Effector memory CD4-positive, alpha-beta T cell (primary cell): Measurements from ENCODE around the gene PMEPA1.

Experiments used
- DNase-seq, 3 donors: peaks; one replicate each; pipeline ENCODE4 v3.0.0-alpha.2; 2020
- H3K27ac ChIP-seq: 2 replicates; pipeline ENCODE4 v1.7.0; 2013; ENCODE audit warnings: mild to moderate bottlenecking, low read length, moderate library complexity; ENCODE audit not compliant: insufficient read depth, poor library complexity, severe bottlenecking
- H3K27me3 ChIP-seq: replicated peaks from 2 replicates; pipeline ENCODE4 v1.7.0; 2013; ENCODE audit warnings: mild to moderate bottlenecking, low read length; ENCODE audit not compliant: insufficient read depth, control insufficient read depth, poor library complexity, severe bottlenecking
- H3K36me3 ChIP-seq: 2 replicates; pipeline ENCODE4 v1.7.0; 2013; ENCODE audit warnings: mild to moderate bottlenecking, low read length, moderate library complexity; ENCODE audit not compliant: control insufficient read depth, insufficient read depth
- H3K4me1 ChIP-seq: 2 replicates; pipeline ENCODE4 v1.7.0; 2013; ENCODE audit warnings: low read length, mild to moderate bottlenecking; ENCODE audit not compliant: control insufficient read depth, insufficient read depth, poor library complexity, severe bottlenecking
- H3K4me3 ChIP-seq: 2 replicates; pipeline ENCODE4 v1.7.0; 2013; ENCODE audit warnings: low read length, low read depth, mild to moderate bottlenecking; ENCODE audit not compliant: insufficient read depth, poor library complexity, severe bottlenecking
- H3K9me3 ChIP-seq: 2 replicates; pipeline ENCODE4 v1.7.0; 2013; ENCODE audit warnings: mild to moderate bottlenecking, low read length, moderate library complexity; ENCODE audit not compliant: control insufficient read depth
- total RNA-seq, 3 donors: gene quantifications; one replicate each; lab custom pipeline; 2026; lab: John Stamatoyannopoulos, UW

PMEPA1 gene
- 5.4 to 11.8 (median 10.0) reads per million in 3 donors for total RNA-seq

- Histone ChIP-seq H3K4me1 (peaks cover 15% of the 10 kb centered on the region), H3K27me3 (no peaks in the 10 kb centered on the region), H3K4me3 (peak within 1 kb of the TSS; percentile 88), H3K9me3 (no peaks in the 10 kb centered on the region), H3K27ac (peak within 1 kb of the TSS; percentile 79), H3K36me3 (no peaks in the 10 kb centered on the region)
- peak; percentile 90 to 93 (median 92) for DNase-seq
Observed at GRCh38 chr20:57709823-57710799, at the start of gene PMEPA1. Gene PMEPA1 (minus strand): TSS chr20:57710015. CDS start chr20:57709582, 433 bp downstream.

GRCh38 chr20:57757767-57758166 lies 48.0 kb upstream of the PMEPA1 start:
- DNase-seq: no peak
- Histone ChIP-seq H3K27me3 (no peaks in the 10 kb centered on the region), H3K4me1 (no peaks in the 10 kb centered on the region)

GRCh38 chr20:57756921-57757320 lies 47.1 kb upstream of the PMEPA1 start:
- H3K27ac ChIP-seq: no peak overlapping the region
- no peak overlapping the region for H3K4me3 ChIP-seq
- no peaks in the 10 kb centered on the region for H3K4me1 ChIP-seq
- no peak for DNase-seq
- H3K36me3 ChIP-seq: no peaks in the 10 kb centered on the region
- H3K27me3 ChIP-seq: no peaks in the 10 kb centered on the region
- H3K9me3 ChIP-seq: no peaks in the 10 kb centered on the region

More at GRCh38 chr20:57757767-57758166, 48.0 kb upstream of the PMEPA1 start:
- no peak overlapping the region for H3K4me3 ChIP-seq
- H3K27ac ChIP-seq: no peak overlapping the region
- no peaks in the 10 kb centered on the region for H3K9me3 ChIP-seq
- no peaks in the 10 kb centered on the region for H3K36me3 ChIP-seq

GRCh38 chr20:57756213-57756612 lies 46.4 kb upstream of the PMEPA1 start:
- no peak overlapping the region for H3K27ac ChIP-seq
- DNase-seq: no peak
- no peaks in the 10 kb centered on the region for H3K9me3 ChIP-seq
- H3K4me3 ChIP-seq: no peak overlapping the region
- no peaks in the 10 kb centered on the region for H3K4me1 ChIP-seq
- no peaks in the 10 kb centered on the region for H3K27me3 ChIP-seq
- no peaks in the 10 kb centered on the region for H3K36me3 ChIP-seq

- no peaks in the 10 kb centered on the region for H3K27me3 ChIP-seq
- no peaks in the 10 kb centered on the region for H3K4me1 ChIP-seq
- no peaks in the 10 kb centered on the region for H3K36me3 ChIP-seq
- H3K4me3 ChIP-seq: no peak overlapping the region
- H3K27ac ChIP-seq: no peak overlapping the region
- no peaks in the 10 kb centered on the region for H3K9me3 ChIP-seq
- DNase-seq: no peak
Observed at GRCh38 chr20:57755609-57756008, 45.8 kb upstream of the PMEPA1 start.

GRCh38 chr20:57754190-57754589 lies 44.4 kb upstream of the PMEPA1 start:
- Histone ChIP-seq H3K27me3 (no peaks in the 10 kb centered on the region), H3K4me1 (no peaks in the 10 kb centered on the region), H3K9me3 (no peaks in the 10 kb centered on the region)

GRCh38 chr20:57753332-57754164 lies 43.7 kb upstream of the PMEPA1 start:
- H3K9me3 ChIP-seq: no peaks in the 10 kb centered on the region
- peaks cover 6% of the 10 kb centered on the region for H3K4me1 ChIP-seq
- H3K4me3 ChIP-seq: no peak overlapping the region
- H3K27me3 ChIP-seq: no peaks in the 10 kb centered on the region
- H3K27ac ChIP-seq: no peak overlapping the region
- no peaks in the 10 kb centered on the region for H3K36me3 ChIP-seq
- no peak for DNase-seq

More at GRCh38 chr20:57754190-57754589, 44.4 kb upstream of the PMEPA1 start:
- Histone ChIP-seq H3K4me3 (no peak overlapping the region), H3K27ac (no peak overlapping the region), H3K36me3 (no peaks in the 10 kb centered on the region)
- DNase-seq: no peak

- DNase-seq: no peak
- H3K27ac ChIP-seq: no peak overlapping the region
- H3K9me3 ChIP-seq: no peaks in the 10 kb centered on the region
- H3K4me1 ChIP-seq: peaks cover 8% of the 10 kb centered on the region
- no peak overlapping the region for H3K4me3 ChIP-seq
- H3K36me3 ChIP-seq: no peaks in the 10 kb centered on the region
- no peaks in the 10 kb centered on the region for H3K27me3 ChIP-seq
Observed at GRCh38 chr20:57751411-57751810, 41.6 kb upstream of the PMEPA1 start.

- Histone ChIP-seq H3K36me3 (no peaks in the 10 kb centered on the region), H3K27me3 (no peaks in the 10 kb centered on the region), H3K4me1 (peaks cover 8% of the 10 kb centered on the region), H3K27ac (no peak overlapping the region), H3K9me3 (no peaks in the 10 kb centered on the region), H3K4me3 (no peak overlapping the region)
- no peak for DNase-seq
Observed at GRCh38 chr20:57749869-57750268, 40.1 kb upstream of the PMEPA1 start.
